IMR-90 (cell line): ENCODE data around the gene AMACR. TPM values are rescaled to one million over a fixed set of nuclear protein-coding genes. Genes with fewer than 3 reads are reported as not detected.
A peak's percentile ranks its signal among the peaks of the same experiment; 100 is the strongest.

Experiments
- ATAC-seq: fragments of 200-7000 bp; cut with Tn5 transposase; 2 replicates; pipeline ENCODE4 v1.9.1; 2020; ENCODE audit warnings: low read depth, mild to moderate bottlenecking, moderate library complexity
- BruUV-seq: library from RNA; stranded (reverse); fragments of 400-500 nt; replicated peaks from 2 replicates; lab custom pipeline; 2021; lab: Mats Ljungman, UMichigan
- CTCF ChIA-PET: fragments of 300-600 bp; formaldehyde crosslinking; extraction: SDS; loops from one replicate; lab custom pipeline; 2021; ENCODE audit warnings: antibody characterized with exemption; lab: Yijun Ruan, JAX
- POLR2A ChIA-PET: fragments of 300-600 bp; sonication (Branson Sonifier 250); formaldehyde crosslinking; loops from one replicate; lab custom pipeline; 2022; ENCODE audit warnings: antibody characterized with exemption; ENCODE audit not compliant: unreplicated experiment; lab: Charles Lee
- DNase-seq: peaks from one replicate; pipeline ENCODE4 v3.0.0; 2013
- H2AFZ ChIP-seq: replicated peaks from 2 replicates; pipeline ENCODE3; 2013; ENCODE audit warnings: low read length, mild to moderate bottlenecking; ENCODE audit not compliant: poor library complexity
- H2AK5ac ChIP-seq: 2 replicates; pipeline ENCODE4 v1.6.1; 2013; ENCODE audit warnings: low read depth, low read length, inconsistent platforms
- H2AK9ac ChIP-seq: replicated peaks from 2 replicates; pipeline ENCODE3; 2013; ENCODE audit warnings: mild to moderate bottlenecking, low read depth, low read length, moderate library complexity; ENCODE audit not compliant: poor library complexity
- H2BK120ac ChIP-seq: 2 replicates; pipeline ENCODE4 v1.6.1; 2013; ENCODE audit warnings: low read depth, low read length, inconsistent platforms
- H2BK15ac ChIP-seq: 3 replicates; pipeline ENCODE4 v1.6.1; 2013; ENCODE audit warnings: low read depth, low read length, inconsistent platforms
- H2BK20ac ChIP-seq: 2 replicates; pipeline ENCODE4 v1.6.1; 2013; ENCODE audit warnings: low read depth, mild to moderate bottlenecking, inconsistent platforms, low read length, moderate library complexity
- H2BK5ac ChIP-seq: 2 replicates; pipeline ENCODE4 v1.6.1; 2013; ENCODE audit warnings: mild to moderate bottlenecking, low read depth, low read length, inconsistent platforms; ENCODE audit not compliant: poor library complexity, severe bottlenecking
- H3K14ac ChIP-seq: replicated peaks from 2 replicates; pipeline ENCODE4 v1.6.1; 2013; ENCODE audit warnings: low read depth, low read length, inconsistent platforms
- H3K18ac ChIP-seq: 2 replicates; pipeline ENCODE4 v1.6.1; 2013; ENCODE audit warnings: low read depth, low read length, control low read depth
- H3K23ac ChIP-seq: 2 replicates; pipeline ENCODE4 v1.6.1; 2013; ENCODE audit warnings: low read depth, low read length, inconsistent platforms
- H3K27ac ChIP-seq: 2 replicates; pipeline ENCODE4 v1.5.1; 2013; ENCODE audit warnings: mild to moderate bottlenecking, control low read depth, low read length; ENCODE audit not compliant: insufficient read depth
- H3K27me3 ChIP-seq: 2 replicates; pipeline ENCODE4 v1.6.1; 2013; ENCODE audit warnings: low read length; ENCODE audit not compliant: control insufficient read depth, insufficient read depth
- H3K36me3 ChIP-seq: 2 replicates; pipeline ENCODE4 v1.6.1; 2013; ENCODE audit warnings: low read length, mixed read lengths; ENCODE audit not compliant: control insufficient read depth, insufficient read depth
- H3K4ac ChIP-seq: 2 replicates; pipeline ENCODE4 v1.6.1; 2013; ENCODE audit warnings: low read depth, low read length, inconsistent platforms
- H3K4me1 ChIP-seq: 2 replicates; pipeline ENCODE4 v1.6.1; 2013; ENCODE audit warnings: low read length, mixed read lengths; ENCODE audit not compliant: control insufficient read depth, insufficient read depth
- H3K4me2 ChIP-seq: 2 replicates; pipeline ENCODE4 v1.6.1; 2013; ENCODE audit warnings: low read depth, mild to moderate bottlenecking, control low read depth, low read length, moderate library complexity
- H3K4me3 ChIP-seq: 2 replicates; pipeline ENCODE4 v1.5.1; 2013; ENCODE audit warnings: low read depth, mild to moderate bottlenecking, control low read depth, low read length, moderate library complexity; ENCODE audit not compliant: insufficient read depth
- H3K56ac ChIP-seq: 2 replicates; pipeline ENCODE4 v1.6.1; 2013; ENCODE audit warnings: low read length, inconsistent platforms; ENCODE audit not compliant: insufficient read depth; ENCODE audit errors: extremely low read depth
- H3K79me1 ChIP-seq, 2 experiments: 2 replicates each; pipeline ENCODE4 v1.6.1; 2013; ENCODE audit warnings: low read length in 2 of 2, inconsistent platforms in 1 of 2, low read depth in 1 of 2
- H3K9ac ChIP-seq: 2 replicates; pipeline ENCODE4 v1.6.1; 2013; ENCODE audit warnings: low read depth, low read length, control low read depth
- H3K9me1 ChIP-seq: 2 replicates; pipeline ENCODE4 v1.6.1; 2013; ENCODE audit warnings: low read length, inconsistent platforms; ENCODE audit not compliant: insufficient read depth
- H3K9me3 ChIP-seq: 2 replicates; pipeline ENCODE4 v1.6.1; 2013; ENCODE audit warnings: low read length; ENCODE audit not compliant: control insufficient read depth, insufficient read depth
- H4K20me1 ChIP-seq: 2 replicates; pipeline ENCODE4 v1.6.1; 2013; ENCODE audit warnings: low read length, inconsistent platforms; ENCODE audit not compliant: insufficient read depth
- H4K5ac ChIP-seq: 2 replicates; pipeline ENCODE4 v1.6.1; 2013; ENCODE audit warnings: mild to moderate bottlenecking, low read depth, low read length, control low read depth
- H4K8ac ChIP-seq, 2 experiments: 2 replicates each; pipeline ENCODE4 v1.6.1; 2013; ENCODE audit warnings: low read depth in 2 of 2, low read length in 2 of 2, control low read depth in 1 of 2, inconsistent platforms in 1 of 2
- H4K91ac ChIP-seq: 2 replicates; pipeline ENCODE4 v1.6.1; 2013; ENCODE audit warnings: low read depth, low read length, inconsistent platforms; ENCODE audit not compliant: insufficient read depth
- BHLHE40 ChIP-seq: fragments of 150-350 bp; IDR thresholded peaks from 2 replicates; pipeline ENCODE4 v1.6.1; 2016; ENCODE audit warnings: mild to moderate bottlenecking, low read depth, low read length
- ELK1 ChIP-seq: fragments of 150-350 bp; IDR thresholded peaks from 2 replicates; pipeline ENCODE4 v1.6.1; 2016; ENCODE audit warnings: low read depth, mild to moderate bottlenecking, low read length, moderate library complexity, borderline replicate concordance
- WGBS, 2 experiments: methylation state at CpG; one replicate each; pipeline versions ENCODE4 v1.1.5 to v1.1.7; 2013; ENCODE audit warnings: missing lambda C conversion rate in 2 of 2; ENCODE audit not compliant: insufficient read length in 1 of 2; ENCODE audit errors: extremely low coverage in 2 of 2; 5-methylcytosine and 5-hydroxymethylcytosine counted together
- dilution Hi-C: fragments of 300-500 bp; cut with HindIII; formaldehyde crosslinking; loops from one replicate; pipeline ENCODE4 v1.14.3; 2018; ENCODE audit warnings: low sequenced_read_pairs; ENCODE audit not compliant: unreplicated experiment
- in situ Hi-C: fragments of 300-500 bp; cut with MboI; formaldehyde crosslinking; loops from 3 replicates; pipeline ENCODE4 v1.14.3; 2019; ENCODE audit warnings: low sequenced_read_pairs, inconsistent platforms, mixed read lengths
- intact Hi-C: fragments of 100-400 bp; cut with micrococcal nuclease; formaldehyde crosslinking; loops from 2 replicates; pipeline ENCODE4 v1.10.0; 2022
- polyA plus RNA-seq, 3 experiments: library from polyadenylated mRNA; depleted of rRNA; stranded (reverse); fragments of >200 nt; gene quantifications; 2 replicates each; pipeline ENCODE4 v1.2.3, GENCODE V29; 2012; ENCODE audit warnings: low replicate concordance in 1 of 3
- total RNA-seq: library from RNA; depleted of rRNA; stranded (reverse); fragments of >200 nt; gene quantifications from 2 replicates; pipeline ENCODE4 v1.2.3, GENCODE V29; 2012

AMACR gene
- total and polyA plus RNA-seq, 2 of the 4 experiments (the other 2 are of a cell fraction), result 8.2 to 12.9 TPM

GRCh38 chr5:33984671-33985124 lies 23.2 kb downstream of the AMACR start, which contains the start of gene SLC45A2:
Gene SLC45A2 (minus strand): TSS chr5:33984693. CDS start chr5:33984583, 110 bp downstream.
- Histone ChIP-seq H3K14ac (peak within 1 kb of the TSS; percentile 55; the same call in 1 of the 2 replicates), H3K27me3 (no peaks in the 10 kb centered on the region), H2BK120ac (no peak within 1 kb of the TSS), H2AK9ac (peak within 1 kb of the TSS; percentile 65), H4K8ac (no peak within 1 kb of the TSS), H3K23ac (no peak within 1 kb of the TSS), H2AK5ac (no peak within 1 kb of the TSS; the same call in 1 of the 2 replicates), H3K4ac (no peak within 1 kb of the TSS), H2AFZ (no peak within 1 kb of the TSS), H3K4me3 (no peak within 1 kb of the TSS), H2BK20ac (no peak within 1 kb of the TSS), H4K5ac (no peak within 1 kb of the TSS), H3K79me1 (no peaks in the 10 kb centered on the region), H4K91ac (no peak within 1 kb of the TSS), H3K56ac (no peak within 1 kb of the TSS), H3K36me3 (peaks cover 6% of the 10 kb centered on the region), H3K9ac (no peak within 1 kb of the TSS), H3K9me1 (peaks cover 4% of the 10 kb centered on the region; the same call in 1 of the 2 replicates), H3K4me2 (peak within 1 kb of the TSS; percentile 14; the same call in 1 of the 2 replicates), H3K9me3 (peaks cover 2% of the 10 kb centered on the region; the same call in 1 of the 2 replicates), H2BK5ac (peak within 1 kb of the TSS; percentile 58), H2BK15ac (no peak within 1 kb of the TSS), H3K18ac (peak within 1 kb of the TSS; percentile 49; the same call in 1 of the 2 replicates), H3K4me1 (peaks cover 4% of the 10 kb centered on the region; the same call in 1 of the 2 replicates), H4K20me1 (no peaks in the 10 kb centered on the region), H3K27ac (no peak within 1 kb of the TSS)
- in situ Hi-C loops, result loop anchor here (25.0 kb wide), 1 partner anchor 903 kb away; no protein-coding TSS in a partner anchor
- peak; percentile 50 for ATAC-seq
- 67 to 100% methylated on average over 2 to 6 of the region's 7 CpGs for WGBS, 2 experiments
- DNase-seq, result peak; percentile 48
- ChIA-PET POLR2A (no interaction called here), CTCF (no interaction called here)
- intact Hi-C loops, result no loop called here
- dilution Hi-C loops, result no loop called here
- peak; percentile 18; the same call in 1 of the 2 replicates for TF ChIP-seq BHLHE40
- TF ChIP-seq ELK1, result no peak
- no TSS peak for BruUV-seq
